HFFc6 (cell line): ENCODE measurements around the gene ENO2. TPM values are rescaled to one million over a fixed set of nuclear protein-coding genes. Genes with fewer than 3 reads are reported as not detected.
"Not testable (repeated sequence)": the region's sequence is repeated elsewhere in the genome, so short reads cannot be mapped to it uniquely, and the experiment has no call there.

ENCODE experiments used
- DNase-seq: peaks from one replicate; pipeline ENCODE4 v3.0.0-alpha.2; 2018
- H3K27ac Mint-ChIP-seq: 2 replicates; pipeline ENCODE4 v1.8.0; 2020; ENCODE audit warnings: mild to moderate bottlenecking, mixed read lengths
- H3K27me3 Mint-ChIP-seq: 2 replicates; pipeline ENCODE4 v1.8.0; 2021; ENCODE audit warnings: mild to moderate bottlenecking, moderate library complexity, mixed read lengths; ENCODE audit not compliant: insufficient read depth
- H3K36me3 Mint-ChIP-seq: 2 replicates; pipeline ENCODE4 v1.8.0; 2021; ENCODE audit warnings: low read depth, mixed read lengths
- H3K4me1 Mint-ChIP-seq: 2 replicates; pipeline ENCODE4 v1.8.0; 2020; ENCODE audit warnings: low read depth, mixed read lengths
- H3K4me3 Mint-ChIP-seq: 2 replicates; pipeline ENCODE4 v1.8.0; 2020; ENCODE audit warnings: mild to moderate bottlenecking, moderate library complexity, mixed read lengths
- H3K9me3 Mint-ChIP-seq: 2 replicates; pipeline ENCODE4 v1.8.0; 2020; ENCODE audit warnings: mild to moderate bottlenecking, mixed read lengths
- total RNA-seq, 6 experiments: library from RNA; stranded (reverse); fragmentation: NEBNext Ultra II Directional; extraction: Animal tissue kit (Norgen Biotek cat#: 25700); gene quantifications; 2 replicates in 1 of 6; 3 replicates in 5 of 6; pipeline ENCODE4 v1.2.3, GENCODE V29; 2021
- TF ChIP-seq, protein P1 (sequence below): fragments of 200-600 bp; sonication (generic); IDR thresholded peaks from 2 replicates; pipeline ENCODE4 v1.5.0; 2021; ENCODE audit warnings: antibody characterized with exemption, mild to moderate bottlenecking

ENO2 gene
- total RNA-seq, 6 experiments from 2014 or later: 18.9 to 26.9 (median 24.7) TPM

DNA sequence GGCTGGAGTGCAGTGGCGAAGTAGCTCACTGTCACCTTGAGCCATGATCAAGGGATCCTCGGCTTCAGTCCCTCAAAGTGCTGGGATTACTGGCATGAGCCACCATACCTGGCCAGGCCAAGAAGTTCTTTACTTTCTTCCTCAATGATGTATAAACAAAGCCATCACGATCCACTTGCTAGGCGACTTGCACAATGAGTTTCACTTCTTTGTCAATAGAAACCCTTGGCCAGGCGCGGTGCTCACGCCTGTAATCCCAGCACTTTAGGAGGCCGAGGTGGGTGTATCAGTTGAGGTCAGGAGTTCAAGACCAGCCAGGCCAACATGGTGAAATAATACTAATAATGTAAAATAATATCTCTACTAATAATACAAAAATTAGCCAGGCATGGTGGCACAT is 26.9 kb upstream of the ENO2 start:
- DNase-seq: no peak
- Mint-ChIP-seq H3K9me3 (no peaks in the 10 kb centered on the region), H3K27ac (no peak overlapping the region), H3K36me3 (0 out of 2 replicates have a peak, but pooled peaks cover 4% of the 10 kb centered on the region), H3K4me1 (peaks cover 15% of the 10 kb centered on the region), H3K4me3 (no peak overlapping the region), H3K27me3 (no peaks in the 10 kb centered on the region)
- TF ChIP-seq, protein P1, sequence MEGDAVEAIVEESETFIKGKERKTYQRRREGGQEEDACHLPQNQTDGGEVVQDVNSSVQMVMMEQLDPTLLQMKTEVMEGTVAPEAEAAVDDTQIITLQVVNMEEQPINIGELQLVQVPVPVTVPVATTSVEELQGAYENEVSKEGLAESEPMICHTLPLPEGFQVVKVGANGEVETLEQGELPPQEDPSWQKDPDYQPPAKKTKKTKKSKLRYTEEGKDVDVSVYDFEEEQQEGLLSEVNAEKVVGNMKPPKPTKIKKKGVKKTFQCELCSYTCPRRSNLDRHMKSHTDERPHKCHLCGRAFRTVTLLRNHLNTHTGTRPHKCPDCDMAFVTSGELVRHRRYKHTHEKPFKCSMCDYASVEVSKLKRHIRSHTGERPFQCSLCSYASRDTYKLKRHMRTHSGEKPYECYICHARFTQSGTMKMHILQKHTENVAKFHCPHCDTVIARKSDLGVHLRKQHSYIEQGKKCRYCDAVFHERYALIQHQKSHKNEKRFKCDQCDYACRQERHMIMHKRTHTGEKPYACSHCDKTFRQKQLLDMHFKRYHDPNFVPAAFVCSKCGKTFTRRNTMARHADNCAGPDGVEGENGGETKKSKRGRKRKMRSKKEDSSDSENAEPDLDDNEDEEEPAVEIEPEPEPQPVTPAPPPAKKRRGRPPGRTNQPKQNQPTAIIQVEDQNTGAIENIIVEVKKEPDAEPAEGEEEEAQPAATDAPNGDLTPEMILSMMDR: no peak

- TF ChIP-seq, protein P1: no peak
- Mint-ChIP-seq H3K27me3 (no peaks in the 10 kb centered on the region), H3K36me3 (0 out of 2 replicates have a peak, but pooled peaks cover 4% of the 10 kb centered on the region), H3K4me3 (no peak overlapping the region), H3K9me3 (no peaks in the 10 kb centered on the region), H3K4me1 (peaks cover 15% of the 10 kb centered on the region), H3K27ac (no peak overlapping the region; the same call in 1 of the 2 replicates)
- DNase-seq: no peak
Measured at GRCh38 chr12:6888360-6888759, 26.0 kb upstream of the ENO2 start.

GRCh38 chr12:6888794-6889193 is 25.6 kb upstream of the ENO2 start:
- not testable (repeated sequence) for H3K27ac Mint-ChIP-seq, H3K9me3 Mint-ChIP-seq, H3K4me3 Mint-ChIP-seq, H3K36me3 Mint-ChIP-seq, H3K27me3 Mint-ChIP-seq, DNase-seq
- H3K4me1 Mint-ChIP-seq: peaks cover 15% of the 10 kb centered on the region

DNA sequence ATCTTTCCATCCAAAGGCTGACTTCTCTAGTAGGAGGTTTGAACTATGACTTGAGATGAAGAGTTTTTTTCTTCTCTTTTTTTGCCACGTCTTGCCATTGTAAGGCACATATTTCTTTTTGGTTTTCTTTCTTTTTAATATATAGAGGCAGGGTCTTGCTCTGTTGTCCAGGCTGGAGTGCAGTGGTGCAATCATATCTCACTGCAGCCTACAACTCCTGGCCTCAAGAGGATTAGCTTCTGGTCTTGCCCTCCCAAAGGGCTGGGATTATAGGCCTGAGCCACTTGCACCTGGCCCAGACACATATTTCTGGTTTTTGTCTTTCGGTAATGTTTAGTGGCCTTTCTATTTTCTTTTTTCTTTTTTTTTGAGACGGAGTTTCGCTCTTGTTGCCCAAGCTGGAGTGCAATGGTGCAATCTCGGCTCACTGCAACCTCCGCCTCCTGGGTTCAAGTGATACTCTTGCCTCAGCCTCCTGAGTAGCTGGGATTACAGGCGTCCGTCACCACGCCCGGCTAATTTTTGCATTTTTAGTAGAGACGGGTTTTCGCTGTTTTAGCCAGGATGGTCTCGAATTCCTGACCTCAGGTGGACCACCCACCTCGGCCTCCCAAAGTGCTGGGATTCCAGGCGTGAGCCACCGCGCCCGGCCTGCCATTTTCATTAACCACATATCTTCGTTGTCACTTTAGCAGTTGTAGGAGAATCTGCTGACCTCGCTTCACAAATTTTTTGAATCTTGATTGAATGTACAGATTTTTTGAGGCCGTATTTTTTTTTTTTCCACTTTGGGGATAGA is 24.4 kb upstream of the ENO2 start:
- peak overlapping the region; percentile 99 for H3K27ac Mint-ChIP-seq
- H3K36me3 Mint-ChIP-seq, H3K27me3 Mint-ChIP-seq, H3K9me3 Mint-ChIP-seq, DNase-seq: not testable (repeated sequence)
- H3K4me1 Mint-ChIP-seq: peaks cover 15% of the 10 kb centered on the region
- H3K4me3 Mint-ChIP-seq: peak overlapping the region; percentile 86

DNA sequence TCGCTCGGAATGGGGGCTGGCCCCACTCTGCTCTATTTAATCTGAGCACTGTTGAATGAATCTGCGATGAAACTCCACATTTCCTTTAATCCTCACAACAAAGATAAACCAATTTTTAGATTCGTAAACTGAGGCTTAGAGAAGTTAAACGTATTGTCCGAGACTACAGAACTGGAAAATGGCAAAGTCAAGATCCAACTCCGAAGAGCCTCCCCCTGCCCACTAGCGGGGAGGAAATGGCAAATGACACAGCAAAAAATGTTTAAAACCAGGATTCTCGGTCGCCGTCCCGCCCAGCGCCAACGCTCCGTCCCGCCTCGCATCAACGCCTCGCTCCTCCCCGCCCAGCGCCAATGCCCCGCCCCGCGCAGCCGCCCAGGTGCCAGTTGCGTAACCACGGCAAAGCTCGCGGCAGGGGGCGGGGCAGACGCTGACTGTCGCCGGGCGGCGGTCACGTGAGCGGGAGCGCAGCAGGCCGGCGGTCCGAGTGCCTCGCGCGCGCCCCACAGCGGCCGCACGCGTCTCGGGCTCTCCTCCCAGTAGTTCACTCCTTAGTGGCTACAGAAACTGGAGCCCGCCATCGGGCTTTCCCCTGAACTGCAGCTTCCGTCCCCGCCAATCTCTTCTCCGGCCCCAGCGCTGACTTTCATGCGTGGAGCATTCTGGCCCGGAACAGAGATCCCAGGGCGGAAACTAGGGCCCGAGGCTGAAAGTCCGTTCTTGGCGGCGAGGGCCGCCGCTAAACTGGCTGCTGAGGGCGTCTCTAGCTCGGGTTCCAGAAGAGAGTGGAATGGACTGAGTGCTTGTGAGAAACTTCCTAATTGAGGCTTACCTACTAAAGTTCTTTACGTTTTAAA is 23.4 kb upstream of the ENO2 start:
- no peaks in the 10 kb centered on the region for H3K9me3 Mint-ChIP-seq
- H3K27ac Mint-ChIP-seq: peak overlapping the region; percentile 99
- peak; percentile 94 for DNase-seq
- TF ChIP-seq, protein P1: peak; percentile 91
- no peaks in the 10 kb centered on the region for H3K27me3 Mint-ChIP-seq
- H3K4me3 Mint-ChIP-seq: peak overlapping the region; percentile 86
- H3K4me1 Mint-ChIP-seq: peaks cover 15% of the 10 kb centered on the region
- H3K36me3 Mint-ChIP-seq: 0 out of 2 replicates have a peak, but pooled peaks cover 4% of the 10 kb centered on the region

GRCh38 chr12:6891646-6892001 is 22.8 kb upstream of the ENO2 start:
- no peak for DNase-seq
- Mint-ChIP-seq H3K27me3 (0 out of 2 replicates have a peak, but pooled peaks cover under 1% of the 10 kb centered on the region), H3K27ac (peak overlapping the region; percentile 90), H3K36me3 (0 out of 2 replicates have a peak, but pooled peaks cover 4% of the 10 kb centered on the region), H3K9me3 (no peaks in the 10 kb centered on the region), H3K4me3 (peak overlapping the region; percentile 86), H3K4me1 (peaks cover 15% of the 10 kb centered on the region)
- TF ChIP-seq, protein P1: no peak

DNA sequence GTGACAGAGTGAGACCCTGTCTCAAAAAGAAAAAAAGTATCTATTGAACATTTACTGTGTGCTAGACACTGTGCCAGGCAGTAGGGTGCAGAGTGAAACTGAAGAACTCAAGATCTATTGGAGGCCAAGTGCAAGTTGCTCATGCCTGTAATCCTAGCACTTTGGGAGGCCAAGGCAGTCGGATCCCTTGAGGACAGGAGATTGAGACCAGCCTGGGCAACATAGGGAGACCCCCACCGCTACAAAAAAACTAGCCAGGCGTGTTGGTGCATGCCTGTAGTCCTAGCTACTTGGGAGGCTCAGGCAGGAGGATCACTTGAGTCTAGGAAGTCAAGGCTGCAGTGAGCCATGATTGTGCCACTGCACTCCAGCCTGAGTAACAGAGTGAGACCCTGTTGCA is 21.7 kb upstream of the ENO2 start:
- H3K9me3 Mint-ChIP-seq, H3K36me3 Mint-ChIP-seq, H3K4me3 Mint-ChIP-seq, DNase-seq, H3K27me3 Mint-ChIP-seq: not testable (repeated sequence)
- H3K4me1 Mint-ChIP-seq: peaks cover 15% of the 10 kb centered on the region
- 0 out of 2 replicates have a peak overlapping the region, but pooled peaks have one; percentile 1 for H3K27ac Mint-ChIP-seq
